HepG2 (cell line): ENCODE data around the gene UBE2R2. TPM values are rescaled to one million over a fixed set of nuclear protein-coding genes. Genes with fewer than 3 reads are reported as not detected.

Experiments
- ATF1 ChIP-seq: IDR thresholded peaks from 2 replicates; pipeline ENCODE4 v1.6.1; 2016; ENCODE audit warnings: mild to moderate bottlenecking, control low read depth
- BHLHE40 ChIP-seq: IDR thresholded peaks from 2 replicates; pipeline ENCODE4 v1.6.1; 2011; ENCODE audit warnings: low read length, improper control_type of control experiment
- BRD4 ChIP-seq: sonication (generic); formaldehyde crosslinking; IDR thresholded peaks from 2 replicates; pipeline ENCODE4 v1.4.0; 2020; ENCODE audit warnings: missing genetic modification reagents
- CENPT ChIP-seq: sonication (generic); formaldehyde crosslinking; IDR thresholded peaks from 2 replicates; pipeline ENCODE4 v1.8.0; 2022; ENCODE audit warnings: low read depth, mild to moderate bottlenecking, moderate library complexity, missing genetic modification reagents
- DR1 ChIP-seq: sonication (generic); formaldehyde crosslinking; IDR thresholded peaks from 2 replicates; pipeline ENCODE4 v1.8.0; 2021; ENCODE audit warnings: mild to moderate bottlenecking, missing genetic modification reagents, inconsistent platforms
- GFI1 ChIP-seq: sonication (generic); formaldehyde crosslinking; IDR thresholded peaks from 2 replicates; pipeline ENCODE4 v1.5.0; 2020; ENCODE audit warnings: missing genetic modification reagents, mild to moderate bottlenecking, borderline replicate concordance
- IKZF4 ChIP-seq: sonication (generic); formaldehyde crosslinking; IDR thresholded peaks from 2 replicates; pipeline ENCODE4 v1.5.1; 2020; ENCODE audit warnings: borderline replicate concordance, mild to moderate bottlenecking, low read depth, missing genetic modification reagents; ENCODE audit errors: not compliant biosample characterization
- MAF1 ChIP-seq: sonication (generic); formaldehyde crosslinking; IDR thresholded peaks from 2 replicates; pipeline ENCODE4 v1.5.0; 2020; ENCODE audit warnings: missing genetic modification reagents, borderline replicate concordance
- MYPOP ChIP-seq: sonication (generic); formaldehyde crosslinking; IDR thresholded peaks from 2 replicates; pipeline ENCODE4 v1.8.1; 2023; ENCODE audit warnings: mild to moderate bottlenecking, moderate library complexity, missing genetic modification reagents
- NFATC3 ChIP-seq: sonication (generic); formaldehyde crosslinking; IDR thresholded peaks from 2 replicates; pipeline ENCODE4 v1.5.1; 2020; ENCODE audit warnings: mild to moderate bottlenecking, missing genetic modification reagents
- NFIC ChIP-seq: IDR thresholded peaks from 2 replicates; pipeline ENCODE4 v1.6.1; 2012; ENCODE audit warnings: mild to moderate bottlenecking, low read length, inconsistent platforms
- NR2F2 ChIP-seq: IDR thresholded peaks from 2 replicates; pipeline ENCODE4 v1.6.1; 2012; ENCODE audit warnings: low read depth, inconsistent platforms, borderline replicate concordance
- STAG1 ChIP-seq: sonication (generic); formaldehyde crosslinking; IDR thresholded peaks from 2 replicates; pipeline ENCODE4 v1.4.0; 2020; ENCODE audit warnings: missing genetic modification reagents
- TOPORS ChIP-seq: sonication (generic); formaldehyde crosslinking; IDR thresholded peaks from 2 replicates; pipeline ENCODE4 v1.8.0; 2023; ENCODE audit warnings: mild to moderate bottlenecking, missing genetic modification reagents
- WIZ ChIP-seq: sonication (generic); formaldehyde crosslinking; IDR thresholded peaks from 2 replicates; pipeline ENCODE4 v1.5.1; 2020; ENCODE audit warnings: mild to moderate bottlenecking, missing genetic modification reagents
- ZNF10 ChIP-seq: sonication (generic); formaldehyde crosslinking; IDR thresholded peaks from 2 replicates; pipeline ENCODE4 v1.4.0; 2020; ENCODE audit warnings: mild to moderate bottlenecking, low read depth, missing genetic modification reagents, borderline replicate concordance
- ZNF292 ChIP-seq: sonication (generic); formaldehyde crosslinking; IDR thresholded peaks from 2 replicates; pipeline ENCODE4 v1.8.1; 2022; ENCODE audit warnings: mild to moderate bottlenecking, low read depth, missing genetic modification reagents, borderline replicate concordance
- ZNF296 ChIP-seq: sonication (generic); formaldehyde crosslinking; conservative IDR thresholded peaks from 2 replicates; pipeline ENCODE4 v1.5.0; 2020; ENCODE audit warnings: mild to moderate bottlenecking, missing genetic modification reagents
- ZNF660 ChIP-seq: sonication (generic); formaldehyde crosslinking; IDR thresholded peaks from 2 replicates; pipeline ENCODE4 v1.5.1; 2020; ENCODE audit warnings: mild to moderate bottlenecking, low read depth, missing genetic modification reagents, borderline replicate concordance
- ZNF784 ChIP-seq: sonication (generic); formaldehyde crosslinking; IDR thresholded peaks from 2 replicates; pipeline ENCODE4 v1.5.1; 2020; ENCODE audit warnings: missing genetic modification reagents, mild to moderate bottlenecking, borderline replicate concordance
- ZSCAN22 ChIP-seq: sonication (generic); formaldehyde crosslinking; IDR thresholded peaks from 2 replicates; pipeline ENCODE4 v1.4.0; 2020; ENCODE audit warnings: mild to moderate bottlenecking, missing genetic modification reagents
- polyA plus RNA-seq, 8 experiments: library from polyadenylated mRNA; depleted of rRNA in 3 of 8; stranded (reverse) in 7 of 8; unstranded in 1 of 8; fragments of >200 nt; fragmentation: Illumina TruSeq in 4 of 8; extraction: Trizol in 4 of 8; gene quantifications; 2 replicates each; pipeline versions ENCODE4 v1.2.1 to v1.2.3, GENCODE V29; 2011 to 2016; ENCODE audit warnings: low read depth in 4 of 8, missing spikeins in 1 of 8, mixed read lengths in 1 of 8; ENCODE audit not compliant: insufficient read depth in 1 of 8
- total RNA-seq, 5 experiments: library from RNA; depleted of rRNA; stranded (reverse); fragments of >200 nt; fragmentation: Illumina TruSeq; extraction: Trizol; gene quantifications; 2 replicates each; pipeline ENCODE4 v1.2.3, GENCODE V29; 2016; ENCODE audit warnings: low read depth in 1 of 5
- TF ChIP-seq, protein P1 (sequence below): sonication (generic); formaldehyde crosslinking; IDR thresholded peaks from 2 replicates; pipeline ENCODE4 v1.4.0; 2020; ENCODE audit warnings: missing genetic modification reagents
- TF ChIP-seq, protein P2 (sequence below): sonication (generic); formaldehyde crosslinking; IDR thresholded peaks from 2 replicates; pipeline ENCODE4 v1.4.0; 2020; ENCODE audit warnings: missing genetic modification reagents, mild to moderate bottlenecking, borderline replicate concordance

The UBE2R2 gene
- total and polyA plus RNA-seq, 2 of the 13 experiments (the other 11 are each of a cell fraction or from before 2014, with no cell fraction given): 14.8 to 20.9 TPM

GRCh38 chr9:33939924-33940874 is 123.2 kb downstream of the UBE2R2 start (continued):
- no peak for TF ChIP-seq IKZF4 (CRISPR knock-in tag)
- peak; percentile 91; the same call in 1 of the 2 replicates for TF ChIP-seq NR2F2
- TF ChIP-seq ZSCAN22 (CRISPR knock-in tag): no peak
- no peak for TF ChIP-seq ZNF10 (CRISPR knock-in tag)
- TF ChIP-seq STAG1 (CRISPR knock-in tag): peak; percentile 37
- 0 out of 2 replicates have a peak, but pooled peaks have one; percentile 55 for TF ChIP-seq TOPORS (CRISPR knock-in tag)
- TF ChIP-seq, protein P1, sequence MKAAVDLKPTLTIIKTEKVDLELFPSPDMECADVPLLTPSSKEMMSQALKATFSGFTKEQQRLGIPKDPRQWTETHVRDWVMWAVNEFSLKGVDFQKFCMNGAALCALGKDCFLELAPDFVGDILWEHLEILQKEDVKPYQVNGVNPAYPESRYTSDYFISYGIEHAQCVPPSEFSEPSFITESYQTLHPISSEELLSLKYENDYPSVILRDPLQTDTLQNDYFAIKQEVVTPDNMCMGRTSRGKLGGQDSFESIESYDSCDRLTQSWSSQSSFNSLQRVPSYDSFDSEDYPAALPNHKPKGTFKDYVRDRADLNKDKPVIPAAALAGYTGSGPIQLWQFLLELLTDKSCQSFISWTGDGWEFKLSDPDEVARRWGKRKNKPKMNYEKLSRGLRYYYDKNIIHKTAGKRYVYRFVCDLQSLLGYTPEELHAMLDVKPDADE (CRISPR knock-in tag): no peak
- TF ChIP-seq ZNF292 (CRISPR knock-in tag): peak; percentile 72; the same call in 1 of the 2 replicates
- TF ChIP-seq MYPOP: 0 out of 2 replicates have a peak, but pooled peaks have one; percentile 42
- TF ChIP-seq, protein P2, sequence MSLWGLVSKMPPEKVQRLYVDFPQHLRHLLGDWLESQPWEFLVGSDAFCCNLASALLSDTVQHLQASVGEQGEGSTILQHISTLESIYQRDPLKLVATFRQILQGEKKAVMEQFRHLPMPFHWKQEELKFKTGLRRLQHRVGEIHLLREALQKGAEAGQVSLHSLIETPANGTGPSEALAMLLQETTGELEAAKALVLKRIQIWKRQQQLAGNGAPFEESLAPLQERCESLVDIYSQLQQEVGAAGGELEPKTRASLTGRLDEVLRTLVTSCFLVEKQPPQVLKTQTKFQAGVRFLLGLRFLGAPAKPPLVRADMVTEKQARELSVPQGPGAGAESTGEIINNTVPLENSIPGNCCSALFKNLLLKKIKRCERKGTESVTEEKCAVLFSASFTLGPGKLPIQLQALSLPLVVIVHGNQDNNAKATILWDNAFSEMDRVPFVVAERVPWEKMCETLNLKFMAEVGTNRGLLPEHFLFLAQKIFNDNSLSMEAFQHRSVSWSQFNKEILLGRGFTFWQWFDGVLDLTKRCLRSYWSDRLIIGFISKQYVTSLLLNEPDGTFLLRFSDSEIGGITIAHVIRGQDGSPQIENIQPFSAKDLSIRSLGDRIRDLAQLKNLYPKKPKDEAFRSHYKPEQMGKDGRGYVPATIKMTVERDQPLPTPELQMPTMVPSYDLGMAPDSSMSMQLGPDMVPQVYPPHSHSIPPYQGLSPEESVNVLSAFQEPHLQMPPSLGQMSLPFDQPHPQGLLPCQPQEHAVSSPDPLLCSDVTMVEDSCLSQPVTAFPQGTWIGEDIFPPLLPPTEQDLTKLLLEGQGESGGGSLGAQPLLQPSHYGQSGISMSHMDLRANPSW (CRISPR knock-in tag): no peak
- TF ChIP-seq BHLHE40: peak; percentile 36
- peak; percentile 67 for TF ChIP-seq ATF1 (CRISPR knock-in tag)
- no peak for TF ChIP-seq ZNF296 (CRISPR knock-in tag)
- peak; percentile 86 for TF ChIP-seq GFI1 (CRISPR knock-in tag)
- no peak for TF ChIP-seq WIZ (CRISPR knock-in tag)
- no peak for TF ChIP-seq DR1 (CRISPR knock-in tag)
- no peak for TF ChIP-seq CENPT (CRISPR knock-in tag)
- no peak for TF ChIP-seq NFATC3 (CRISPR knock-in tag)
- peak; percentile 95 for TF ChIP-seq NFIC
- TF ChIP-seq MAF1 (CRISPR knock-in tag): no peak
- 0 out of 2 replicates have a peak, but pooled peaks have one; percentile 25 for TF ChIP-seq BRD4 (CRISPR knock-in tag)
- no peak for TF ChIP-seq ZNF784 (CRISPR knock-in tag)
- TF ChIP-seq ZNF660 (CRISPR knock-in tag): no peak
